Fibroblast of lung (primary cell): ENCODE results near the gene GGCX.

Experiments used
- EZH2 ChIP-seq: IDR thresholded peaks from 2 replicates; pipeline ENCODE4 v1.5.1; 2012; ENCODE audit warnings: low read length, control low read depth, mild to moderate bottlenecking; ENCODE audit errors: missing control alignments
- TF ChIP-seq, protein P1 (sequence below), 2 donors: IDR thresholded peaks in 1 of 2; conservative IDR thresholded peaks in 1 of 2; 1 replicate in 1 of 2; 2 replicates in 1 of 2; pipeline ENCODE4 v1.5.1; 2011 to 2012; ENCODE audit warnings: low read length in 2 of 2, control low read depth in 1 of 2, inconsistent platforms in 1 of 2, low read depth in 1 of 2, mild to moderate bottlenecking in 1 of 2

DNA sequence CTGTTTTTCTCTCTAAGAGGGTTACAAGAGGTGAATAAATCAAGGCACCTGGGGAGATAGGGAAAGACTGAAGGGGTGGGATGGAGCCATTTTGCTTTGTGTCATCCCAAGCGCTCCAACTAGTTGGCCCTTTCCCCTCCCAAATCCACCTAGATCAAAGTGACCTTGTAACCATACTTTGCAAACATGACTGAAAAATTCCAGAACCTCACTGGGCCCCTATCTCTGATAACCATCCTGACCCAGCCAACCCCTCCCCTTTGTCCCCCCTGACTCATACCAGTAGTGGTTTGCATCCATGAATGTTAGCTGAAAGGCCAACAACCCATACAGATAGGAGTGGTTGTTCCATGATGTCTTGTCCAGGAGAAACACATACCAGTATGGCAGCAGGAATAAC is 3.1 kb downstream of the GGCX start:
- TF ChIP-seq, protein P1, sequence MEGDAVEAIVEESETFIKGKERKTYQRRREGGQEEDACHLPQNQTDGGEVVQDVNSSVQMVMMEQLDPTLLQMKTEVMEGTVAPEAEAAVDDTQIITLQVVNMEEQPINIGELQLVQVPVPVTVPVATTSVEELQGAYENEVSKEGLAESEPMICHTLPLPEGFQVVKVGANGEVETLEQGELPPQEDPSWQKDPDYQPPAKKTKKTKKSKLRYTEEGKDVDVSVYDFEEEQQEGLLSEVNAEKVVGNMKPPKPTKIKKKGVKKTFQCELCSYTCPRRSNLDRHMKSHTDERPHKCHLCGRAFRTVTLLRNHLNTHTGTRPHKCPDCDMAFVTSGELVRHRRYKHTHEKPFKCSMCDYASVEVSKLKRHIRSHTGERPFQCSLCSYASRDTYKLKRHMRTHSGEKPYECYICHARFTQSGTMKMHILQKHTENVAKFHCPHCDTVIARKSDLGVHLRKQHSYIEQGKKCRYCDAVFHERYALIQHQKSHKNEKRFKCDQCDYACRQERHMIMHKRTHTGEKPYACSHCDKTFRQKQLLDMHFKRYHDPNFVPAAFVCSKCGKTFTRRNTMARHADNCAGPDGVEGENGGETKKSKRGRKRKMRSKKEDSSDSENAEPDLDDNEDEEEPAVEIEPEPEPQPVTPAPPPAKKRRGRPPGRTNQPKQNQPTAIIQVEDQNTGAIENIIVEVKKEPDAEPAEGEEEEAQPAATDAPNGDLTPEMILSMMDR (conservative IDR thresholded peaks at IDR 0.05 in 1 of 2, IDR thresholded peaks at IDR 0.05 in 1 of 2; ENCODE audit: low read depth in 1 of 2, low read length in 2 of 2): no peak
- TF ChIP-seq EZH2: no peak
